HG03066 (cell line): Measurements from ENCODE around the gene IL17REL.
"Not testable (repeated sequence)": the region's sequence is repeated elsewhere in the genome, so short reads cannot be mapped to it uniquely, and the experiment has no call there.

ENCODE experiments used
- ATAC-seq: cut with Tn5 transposase; IDR thresholded peaks from one replicate; pipeline ENCODE4 v1.9.1; 2021; ENCODE audit warnings: low read depth; ENCODE audit not compliant: unreplicated experiment

Gene IL17REL

DNA sequence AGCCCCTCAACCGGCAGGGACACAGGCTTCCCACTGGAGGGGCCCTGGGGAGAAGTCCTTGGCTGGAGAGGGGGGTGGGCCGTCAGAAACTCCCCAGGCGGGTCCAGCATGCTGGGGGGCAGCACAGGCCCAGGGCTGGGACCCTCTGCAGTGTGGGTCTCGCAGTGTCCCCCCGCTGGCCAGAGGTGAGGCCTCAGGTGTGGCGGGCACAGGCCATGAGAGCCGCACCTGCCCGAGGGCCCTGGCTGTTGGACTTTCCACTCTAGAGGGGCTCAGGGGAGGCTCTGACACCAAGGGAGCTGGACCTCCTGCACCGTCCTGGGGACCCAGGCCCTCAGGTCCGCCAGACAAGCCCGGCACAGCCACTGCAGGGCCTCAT lies 62.7 kb downstream of the IL17REL start:
- no peak for ATAC-seq

- ATAC-seq: no peak
Measured at GRCh38 chr22:49948958-49949913, 63.3 kb downstream of the IL17REL start.

GRCh38 chr22:49948116-49948957 lies 64.2 kb downstream of the IL17REL start:
- no peak for ATAC-seq

DNA sequence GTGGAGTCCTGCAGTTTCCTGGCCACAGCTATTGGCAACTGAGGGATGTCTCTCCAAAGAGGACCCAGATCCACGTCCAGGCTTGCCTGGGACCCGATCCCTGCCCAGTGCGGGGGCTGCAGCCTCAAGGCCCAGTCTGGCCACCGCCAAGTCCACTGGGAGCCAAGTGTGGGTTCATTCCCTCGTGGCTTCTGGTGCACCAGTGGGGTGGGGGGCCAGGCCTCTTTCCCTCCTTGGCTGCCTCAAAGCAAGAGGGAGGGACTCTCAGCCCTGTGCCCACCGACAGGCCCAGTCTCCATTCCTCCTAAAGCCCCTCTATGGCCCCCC lies 65.3 kb downstream of the IL17REL start:
- no peak for ATAC-seq

DNA sequence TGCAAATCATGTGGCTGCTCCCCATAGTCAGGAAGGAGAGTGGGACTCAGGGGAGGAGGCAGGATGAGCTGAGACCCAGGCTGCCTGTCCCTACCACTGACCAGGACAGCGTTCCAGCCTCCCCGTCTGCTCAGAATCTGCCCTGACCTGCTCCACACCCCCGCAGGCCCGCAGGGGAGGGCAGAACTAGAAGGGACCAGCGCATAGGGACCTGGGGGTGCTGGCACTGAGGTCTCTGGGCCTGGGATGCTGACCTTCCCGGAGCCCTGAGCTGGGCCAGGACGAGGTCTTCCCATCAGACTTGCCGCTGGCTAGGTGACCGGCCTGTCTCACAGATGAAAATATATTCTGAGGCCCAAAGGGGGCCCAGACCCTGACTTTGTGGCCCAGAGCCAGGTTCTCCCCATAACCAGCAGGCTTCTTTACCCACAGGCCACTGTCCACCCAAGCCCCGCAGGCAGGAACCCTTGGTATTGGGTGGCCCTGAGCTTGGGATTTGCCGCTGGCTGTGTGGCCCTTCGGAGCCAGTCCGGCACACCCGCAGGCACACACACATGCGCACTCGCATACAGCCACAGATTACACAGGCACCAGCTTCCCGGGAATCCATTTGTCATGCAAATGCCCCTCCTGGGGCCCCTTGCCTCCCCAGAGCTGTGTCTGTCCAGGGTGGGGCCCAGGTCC lies 65.8 kb downstream of the IL17REL start:
- ATAC-seq: no peak

DNA sequence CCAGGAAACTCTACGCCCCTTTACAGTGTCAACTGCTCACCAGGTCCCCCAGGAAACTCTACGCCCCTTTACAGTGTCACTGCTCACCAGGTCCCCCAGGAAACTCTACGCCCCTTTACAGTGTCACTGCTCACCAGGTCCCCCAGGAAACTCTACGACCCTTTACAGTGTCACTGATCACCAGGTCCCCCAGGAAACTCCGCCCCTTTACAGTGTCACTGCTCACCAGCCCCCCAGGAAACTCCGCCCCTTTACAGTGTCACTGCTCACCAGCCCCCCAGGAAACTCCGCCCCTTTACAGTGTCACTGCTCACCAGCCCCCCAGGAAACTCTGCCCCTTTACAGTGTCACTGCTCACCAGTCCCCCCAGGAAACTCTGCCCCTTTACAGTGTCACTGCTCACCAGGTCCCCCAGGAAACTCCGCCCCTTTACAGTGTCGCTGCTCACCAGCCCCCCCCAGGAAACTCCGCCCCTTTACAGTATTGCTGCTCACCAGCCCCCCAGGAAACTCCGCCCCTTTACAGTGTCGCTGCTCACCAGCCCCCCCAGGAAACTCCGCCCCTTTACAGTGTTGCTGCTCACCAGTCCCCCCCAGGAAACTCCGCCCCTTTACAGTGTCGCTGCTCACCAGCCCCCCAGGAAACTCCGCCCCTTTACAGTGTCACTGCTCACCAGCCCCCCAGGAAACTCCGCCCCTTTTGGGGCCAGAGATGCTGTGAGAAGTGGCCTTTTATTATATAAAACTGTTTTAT lies 67.3 kb downstream of the IL17REL start:
- not testable (repeated sequence) for ATAC-seq
